Ovary (tissue), 9 donors: ENCODE results near the gene PNPLA8. TPM values are rescaled to one million over a fixed set of nuclear protein-coding genes. Genes with fewer than 3 reads are reported as not detected.
"Not testable (repeated sequence)": the region's sequence is repeated elsewhere in the genome, so short reads cannot be mapped to it uniquely, and the experiment has no call there.

ENCODE experiments used
- DNase-seq, 5 donors: peaks; one replicate each; pipeline ENCODE4 v3.0.0-alpha.2; 2019 to 2020
- H3K27ac ChIP-seq, 2 donors: fragments of 200-600 bp; one replicate each; pipeline versions ENCODE4 v1.5.1 to v1.8.0; 2019 to 2022
- H3K27me3 ChIP-seq: fragments of 200-600 bp; one replicate; pipeline ENCODE4 v1.8.0; 2022
- H3K36me3 ChIP-seq: fragments of 200-600 bp; sonication (generic); one replicate; pipeline ENCODE4 v1.5.1; 2019
- H3K4me1 ChIP-seq: one replicate; pipeline ENCODE4 v1.8.1; 2013; ENCODE audit warnings: mild to moderate bottlenecking, moderate library complexity; ENCODE audit not compliant: insufficient read depth
- H3K4me3 ChIP-seq: fragments of 200-600 bp; sonication (generic); one replicate; pipeline ENCODE4 v1.5.1; 2017
- H3K9me3 ChIP-seq, 2 donors: fragments of 200-600 bp in 1 of 2; sonication (generic) in 1 of 2; one replicate each; pipeline versions ENCODE4 v1.5.1 to v1.8.1; 2013 to 2019; ENCODE audit warnings: mild to moderate bottlenecking in 1 of 2, moderate library complexity in 1 of 2
- EP300 ChIP-seq: sonication (generic); formaldehyde crosslinking; IDR thresholded peaks from one replicate; pipeline ENCODE4 v1.6.1; 2017; ENCODE audit warnings: antibody characterized with exemption
- POLR2A ChIP-seq: fragments of 450-650 bp; IDR thresholded peaks from one replicate; pipeline ENCODE4 v1.6.1; 2017; ENCODE audit warnings: antibody characterized with exemption, mild to moderate bottlenecking, moderate library complexity
- WGBS, 3 donors: extraction: QIAGEN DNeasy Blood & Tissue Kit in 1 of 3; methylation state at CpG; one replicate each; pipeline versions ENCODE4 v1.1.5 to v1.1.7; 2013 to 2017; 5-methylcytosine and 5-hydroxymethylcytosine counted together
- intact Hi-C, 4 donors: fragments of 100-400 bp; cut with DNase I; formaldehyde crosslinking; loops; one replicate each; pipeline versions ENCODE4 v1.11.0 to v1.15.1; 2022 to 2023
- polyA plus RNA-seq, 2 donors: library from polyadenylated mRNA; stranded (reverse); fragments of 200-250 nt in 1 of 2; fragments of 350-450 nt in 1 of 2; fragmentation: Illumina TruSeq in 1 of 2; extraction: RNeasy Lipid Tissue Mini Kit (QIAGEN cat#74804) in 1 of 2; gene quantifications; one replicate each; pipeline ENCODE4 v1.2.3, GENCODE V29; 2013 to 2014
- total RNA-seq, 7 donors: library from RNA; depleted of rRNA in 2 of 7; stranded (reverse); fragments of >200 nt in 2 of 7; fragmentation: NEBNext Ultra II Directional in 3 of 7; extraction: Animal tissue kit (Norgen Biotek cat#: 25700) in 3 of 7; gene quantifications; one replicate each; pipeline versions ENCODE4 v1.1.0 to v1.2.4, GENCODE V29; 2016 to 2023
- TF ChIP-seq, protein P1 (sequence below), 3 donors: fragments of 450-650 bp in 2 of 3; fragments of 200-600 bp in 1 of 3; IDR thresholded peaks; one replicate each; pipeline versions ENCODE4 v1.5.1 to v1.8.0; 2016 to 2022; ENCODE audit warnings: antibody characterized with exemption in 3 of 3, mild to moderate bottlenecking in 1 of 3
- donor health status: DM: no; HTN: no; CAD: no; lungs with moderate emphysema.
- donor health status: DM: no; HTN: no; CAD: no.
- donor health status: Bipolar disorder and iron deficiency.
- donor health status: DM: yes; HTN: yes; CAD: no.
- donor health status: DM: no; HTN: no; CAD: no.
- donor health status: DM: yes; HTN: yes; CAD: no.

The PNPLA8 gene
- total and polyA plus RNA-seq, 9 donors: 16.8 to 39.7 (median 24.9) TPM

DNA sequence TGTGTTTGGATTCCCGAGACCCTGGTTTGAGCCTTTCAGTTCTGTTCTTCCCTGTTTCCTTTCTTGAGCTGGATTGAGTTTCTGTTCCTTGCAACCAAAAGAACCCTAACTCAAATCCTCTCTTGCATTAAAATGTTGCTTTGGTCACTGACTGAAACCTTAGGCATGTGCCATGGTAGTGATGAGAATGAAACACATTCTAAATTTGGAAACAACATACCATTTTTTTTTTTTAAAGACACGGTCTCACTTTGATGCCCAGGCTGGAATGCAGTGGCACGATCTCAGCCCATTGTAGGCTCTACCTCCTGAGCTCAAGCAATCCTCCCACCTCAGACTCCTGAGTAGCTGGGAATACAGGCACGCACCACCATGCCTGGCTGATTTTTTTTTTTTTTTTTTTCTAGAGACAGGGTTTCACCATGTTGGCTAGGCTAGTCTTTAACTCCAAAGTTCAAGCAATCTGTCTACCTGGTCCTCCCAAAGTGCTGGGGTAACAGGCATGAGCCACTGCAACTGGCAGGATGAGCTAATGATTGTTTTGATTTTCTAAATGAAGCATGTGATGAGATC lies 35.2 kb upstream of the PNPLA8 start:
- no peaks in the 10 kb centered on the region for H3K36me3 ChIP-seq
- H3K27me3 ChIP-seq: no peaks in the 10 kb centered on the region
- TF ChIP-seq, protein P1, sequence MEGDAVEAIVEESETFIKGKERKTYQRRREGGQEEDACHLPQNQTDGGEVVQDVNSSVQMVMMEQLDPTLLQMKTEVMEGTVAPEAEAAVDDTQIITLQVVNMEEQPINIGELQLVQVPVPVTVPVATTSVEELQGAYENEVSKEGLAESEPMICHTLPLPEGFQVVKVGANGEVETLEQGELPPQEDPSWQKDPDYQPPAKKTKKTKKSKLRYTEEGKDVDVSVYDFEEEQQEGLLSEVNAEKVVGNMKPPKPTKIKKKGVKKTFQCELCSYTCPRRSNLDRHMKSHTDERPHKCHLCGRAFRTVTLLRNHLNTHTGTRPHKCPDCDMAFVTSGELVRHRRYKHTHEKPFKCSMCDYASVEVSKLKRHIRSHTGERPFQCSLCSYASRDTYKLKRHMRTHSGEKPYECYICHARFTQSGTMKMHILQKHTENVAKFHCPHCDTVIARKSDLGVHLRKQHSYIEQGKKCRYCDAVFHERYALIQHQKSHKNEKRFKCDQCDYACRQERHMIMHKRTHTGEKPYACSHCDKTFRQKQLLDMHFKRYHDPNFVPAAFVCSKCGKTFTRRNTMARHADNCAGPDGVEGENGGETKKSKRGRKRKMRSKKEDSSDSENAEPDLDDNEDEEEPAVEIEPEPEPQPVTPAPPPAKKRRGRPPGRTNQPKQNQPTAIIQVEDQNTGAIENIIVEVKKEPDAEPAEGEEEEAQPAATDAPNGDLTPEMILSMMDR (IDR thresholded peaks at IDR 0.05): no peak
- TF ChIP-seq POLR2A (no peak), EP300 (no peak)
- intact Hi-C loops: no loop called here
- H3K4me1 ChIP-seq: no peaks in the 10 kb centered on the region
- H3K27ac ChIP-seq: no peak overlapping the region
- 89 to 98% (median 94%) methylated on average over 4 of the region's 4 CpGs for WGBS, 3 donors
- H3K4me3 ChIP-seq: no peak overlapping the region
- DNase-seq: no peak
- H3K9me3 ChIP-seq: peaks cover 0 to 7% of the 10 kb centered on the region in 2 donors

DNA sequence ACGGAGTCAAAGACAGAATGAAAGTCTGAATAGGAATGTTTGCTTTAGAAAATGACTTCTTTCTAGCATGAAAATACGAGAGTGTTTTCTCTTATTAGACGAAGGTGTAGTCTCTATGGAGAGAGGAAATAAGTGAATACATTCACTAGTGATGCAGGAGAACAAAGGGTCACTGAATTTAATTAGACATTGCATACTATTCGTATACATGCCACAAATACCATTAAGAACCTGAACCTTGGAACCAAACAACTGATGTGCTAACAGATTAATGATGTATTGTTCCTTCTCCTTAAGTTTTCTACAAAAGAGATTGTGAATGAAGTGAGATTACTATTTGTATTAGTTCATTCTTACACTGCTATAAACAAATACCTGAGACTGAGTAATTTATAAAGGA lies 33.3 kb upstream of the PNPLA8 start:
- WGBS, 3 donors: 91 to 94% (median 92%) methylated on average over 4 of the region's 4 CpGs
- no peaks in the 10 kb centered on the region for H3K36me3 ChIP-seq
- intact Hi-C loops: no loop called here
- DNase-seq: no peak
- no peak overlapping the region for H3K4me3 ChIP-seq
- no peak overlapping the region for H3K27ac ChIP-seq
- no peaks in the 10 kb centered on the region for H3K4me1 ChIP-seq
- H3K9me3 ChIP-seq: peaks cover 0 to 7% of the 10 kb centered on the region in 2 donors
- H3K27me3 ChIP-seq: no peaks in the 10 kb centered on the region
- TF ChIP-seq, protein P1 (IDR thresholded peaks at IDR 0.05): no peak
- TF ChIP-seq POLR2A (no peak), EP300 (no peak)

DNA sequence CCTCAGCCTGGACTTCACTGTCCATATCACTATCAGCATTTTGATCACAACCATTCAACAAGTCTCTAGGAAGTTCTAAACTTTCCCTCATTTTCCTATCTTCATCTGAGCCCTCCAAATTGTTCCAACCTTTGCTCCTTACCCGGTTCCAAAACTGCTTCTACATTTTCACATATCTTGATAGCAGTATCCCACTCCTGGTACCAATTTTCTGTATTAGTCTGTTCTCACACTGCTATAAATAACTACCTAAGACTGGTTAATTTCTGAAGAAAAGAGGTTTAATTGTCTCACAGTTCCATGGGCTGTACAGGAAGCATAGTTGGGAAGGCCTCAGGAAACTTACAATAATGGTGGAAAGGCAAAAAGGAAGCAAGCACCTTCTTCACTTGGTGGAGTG lies 31.7 kb upstream of the PNPLA8 start:
- Histone ChIP-seq H3K4me1 (no peaks in the 10 kb centered on the region), H3K27ac (no peak overlapping the region), H3K4me3 (no peak overlapping the region), H3K9me3 (peaks cover 0 to 7% of the 10 kb centered on the region in 2 donors), H3K27me3 (no peaks in the 10 kb centered on the region), H3K36me3 (no peaks in the 10 kb centered on the region)
- intact Hi-C loops: no loop called here
- no peak for TF ChIP-seq EP300
- TF ChIP-seq, protein P1 (IDR thresholded peaks at IDR 0.05): no peak
- no peak for DNase-seq
- WGBS, 3 donors: 98 to 100% (median 100%) methylated on average over 1 of the region's 1 CpG

DNA sequence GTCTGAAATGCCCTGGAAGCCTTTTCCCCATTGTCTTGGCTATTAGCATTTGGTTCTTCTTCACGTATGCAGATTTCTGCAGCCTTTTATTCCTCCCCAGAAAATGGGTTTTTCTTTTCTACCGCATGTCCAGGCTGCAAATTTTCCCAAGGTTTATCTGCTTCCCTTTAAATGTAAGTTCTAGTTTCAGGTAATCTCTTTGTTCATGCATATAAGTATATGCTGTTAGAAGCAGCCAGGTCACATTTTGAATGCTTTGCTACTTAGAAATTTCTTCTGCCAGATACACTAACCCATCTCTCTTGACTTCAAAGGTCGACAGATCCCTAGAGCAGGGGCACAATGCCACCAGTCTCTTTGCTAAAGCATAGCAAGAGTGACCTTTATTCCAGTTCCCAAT lies 31.3 kb upstream of the PNPLA8 start:
- Histone ChIP-seq H3K36me3 (no peaks in the 10 kb centered on the region), H3K4me1 (no peaks in the 10 kb centered on the region), H3K4me3 (no peak overlapping the region), H3K27me3 (no peaks in the 10 kb centered on the region), H3K27ac (no peak overlapping the region), H3K9me3 (peaks cover 0 to 7% of the 10 kb centered on the region in 2 donors)
- TF ChIP-seq, protein P1 (IDR thresholded peaks at IDR 0.05): no peak
- TF ChIP-seq EP300 (no peak), POLR2A (no peak)
- intact Hi-C loops: no loop called here
- 96 to 98% (median 96%) methylated on average over 3 of the region's 3 CpGs for WGBS, 3 donors
- no peak for DNase-seq

DNA sequence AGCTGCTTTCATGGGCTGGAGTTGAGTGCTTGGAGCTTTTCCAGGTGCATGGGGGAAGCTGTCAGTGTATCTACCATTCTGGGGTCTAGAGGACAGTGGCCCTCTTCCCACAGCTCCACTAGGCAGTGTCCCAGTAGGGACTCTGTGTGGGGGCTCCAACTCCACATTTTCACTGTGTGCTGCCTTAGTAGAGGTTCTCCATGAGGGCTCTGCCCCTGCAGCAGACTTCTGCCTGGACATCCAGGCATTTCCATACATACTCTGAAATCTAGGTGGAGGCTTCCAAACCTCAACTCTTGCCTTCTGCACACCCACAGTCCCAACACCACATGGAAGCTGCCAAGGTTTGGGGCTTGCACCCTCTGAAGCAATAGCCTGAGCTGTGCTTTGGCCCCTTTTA lies 30.7 kb upstream of the PNPLA8 start:
- intact Hi-C loops, H3K36me3 ChIP-seq, H3K27me3 ChIP-seq, H3K4me3 ChIP-seq, H3K4me1 ChIP-seq, H3K9me3 ChIP-seq, H3K27ac ChIP-seq, DNase-seq: not testable (repeated sequence)

DNA sequence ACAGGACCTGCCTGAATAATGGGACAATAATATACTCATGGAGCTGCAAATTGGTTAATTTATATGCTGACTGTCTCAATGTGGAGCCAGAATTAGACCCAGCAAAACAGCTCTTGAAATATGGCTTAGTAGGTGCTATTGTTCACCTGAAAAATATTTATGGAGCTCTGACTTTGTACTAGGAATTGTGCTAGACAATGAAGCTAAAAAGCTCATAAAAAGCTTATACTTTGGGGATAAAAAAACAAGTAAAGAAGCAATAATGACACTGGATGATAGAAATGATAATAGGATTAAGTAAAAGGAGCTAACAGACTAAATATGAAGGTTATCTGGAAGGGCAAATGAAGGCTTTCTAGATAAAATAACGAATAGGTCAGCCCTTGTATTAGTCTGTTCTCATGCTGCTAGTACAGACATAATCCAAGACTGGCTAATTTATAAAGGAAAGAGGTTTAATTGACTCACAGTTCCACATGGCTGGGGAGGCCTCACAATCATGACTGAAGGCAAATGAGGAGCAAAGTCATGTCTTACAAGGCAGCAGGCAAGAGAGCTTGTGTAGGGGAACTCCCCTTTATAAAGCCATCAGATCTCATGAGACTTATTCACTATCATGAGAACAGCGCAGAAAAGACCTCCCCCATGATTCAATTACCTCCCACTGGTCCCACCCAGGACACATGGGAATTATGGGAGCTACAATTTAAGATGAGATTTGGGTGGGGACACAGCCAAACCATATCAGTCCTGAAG lies 22.4 kb upstream of the PNPLA8 start:
- H3K27me3 ChIP-seq, H3K36me3 ChIP-seq, H3K4me1 ChIP-seq, DNase-seq, intact Hi-C loops, H3K27ac ChIP-seq, H3K4me3 ChIP-seq, H3K9me3 ChIP-seq: not testable (repeated sequence)
- 72 to 77% (median 76%) methylated on average over 2 of the region's 2 CpGs for WGBS, 3 donors
